Ovary (tissue), 9 donors: Measurements from ENCODE around the gene GATAD2A. TPM values are rescaled to one million over a fixed set of nuclear protein-coding genes. Genes with fewer than 3 reads are reported as not detected.

ENCODE experiments used
- DNase-seq, 5 donors: peaks; one replicate each; pipeline ENCODE4 v3.0.0-alpha.2; 2019 to 2020
- H3K27ac ChIP-seq, 2 donors: fragments of 200-600 bp; one replicate each; pipeline versions ENCODE4 v1.5.1 to v1.8.0; 2019 to 2022
- H3K27me3 ChIP-seq: fragments of 200-600 bp; one replicate; pipeline ENCODE4 v1.8.0; 2022
- H3K36me3 ChIP-seq: fragments of 200-600 bp; sonication (generic); one replicate; pipeline ENCODE4 v1.5.1; 2019
- H3K4me1 ChIP-seq: one replicate; pipeline ENCODE4 v1.8.1; 2013; ENCODE audit warnings: mild to moderate bottlenecking, moderate library complexity; ENCODE audit not compliant: insufficient read depth
- H3K4me3 ChIP-seq: fragments of 200-600 bp; sonication (generic); one replicate; pipeline ENCODE4 v1.5.1; 2017
- H3K9me3 ChIP-seq, 2 donors: fragments of 200-600 bp in 1 of 2; sonication (generic) in 1 of 2; one replicate each; pipeline versions ENCODE4 v1.5.1 to v1.8.1; 2013 to 2019; ENCODE audit warnings: mild to moderate bottlenecking in 1 of 2, moderate library complexity in 1 of 2
- EP300 ChIP-seq: sonication (generic); formaldehyde crosslinking; IDR thresholded peaks from one replicate; pipeline ENCODE4 v1.6.1; 2017; ENCODE audit warnings: antibody characterized with exemption
- POLR2A ChIP-seq: fragments of 450-650 bp; IDR thresholded peaks from one replicate; pipeline ENCODE4 v1.6.1; 2017; ENCODE audit warnings: antibody characterized with exemption, mild to moderate bottlenecking, moderate library complexity
- WGBS, 3 donors: extraction: QIAGEN DNeasy Blood & Tissue Kit in 1 of 3; methylation state at CpG; one replicate each; pipeline versions ENCODE4 v1.1.5 to v1.1.7; 2013 to 2017; 5-methylcytosine and 5-hydroxymethylcytosine counted together
- intact Hi-C, 4 donors: fragments of 100-400 bp; cut with DNase I; formaldehyde crosslinking; loops; one replicate each; pipeline versions ENCODE4 v1.11.0 to v1.15.1; 2022 to 2023
- polyA plus RNA-seq, 2 donors: library from polyadenylated mRNA; stranded (reverse); fragments of 200-250 nt in 1 of 2; fragments of 350-450 nt in 1 of 2; fragmentation: Illumina TruSeq in 1 of 2; extraction: RNeasy Lipid Tissue Mini Kit (QIAGEN cat#74804) in 1 of 2; gene quantifications; one replicate each; pipeline ENCODE4 v1.2.3, GENCODE V29; 2013 to 2014
- total RNA-seq, 7 donors: library from RNA; depleted of rRNA in 2 of 7; stranded (reverse); fragments of >200 nt in 2 of 7; fragmentation: NEBNext Ultra II Directional in 3 of 7; extraction: Animal tissue kit (Norgen Biotek cat#: 25700) in 3 of 7; gene quantifications; one replicate each; pipeline versions ENCODE4 v1.1.0 to v1.2.4, GENCODE V29; 2016 to 2023
- TF ChIP-seq, protein P1 (sequence below), 3 donors: fragments of 450-650 bp in 2 of 3; fragments of 200-600 bp in 1 of 3; IDR thresholded peaks; one replicate each; pipeline versions ENCODE4 v1.5.1 to v1.8.0; 2016 to 2022; ENCODE audit warnings: antibody characterized with exemption in 3 of 3, mild to moderate bottlenecking in 1 of 3
- donor health status: DM: no; HTN: no; CAD: no; lungs with moderate emphysema.
- donor health status: DM: no; HTN: no; CAD: no.
- donor health status: Bipolar disorder and iron deficiency.
- donor health status: DM: yes; HTN: yes; CAD: no.
- donor health status: DM: no; HTN: no; CAD: no.
- donor health status: DM: yes; HTN: yes; CAD: no.

GATAD2A gene
- total and polyA plus RNA-seq, 9 donors: 10.7 to 83.0 (median 52.2) TPM

DNA sequence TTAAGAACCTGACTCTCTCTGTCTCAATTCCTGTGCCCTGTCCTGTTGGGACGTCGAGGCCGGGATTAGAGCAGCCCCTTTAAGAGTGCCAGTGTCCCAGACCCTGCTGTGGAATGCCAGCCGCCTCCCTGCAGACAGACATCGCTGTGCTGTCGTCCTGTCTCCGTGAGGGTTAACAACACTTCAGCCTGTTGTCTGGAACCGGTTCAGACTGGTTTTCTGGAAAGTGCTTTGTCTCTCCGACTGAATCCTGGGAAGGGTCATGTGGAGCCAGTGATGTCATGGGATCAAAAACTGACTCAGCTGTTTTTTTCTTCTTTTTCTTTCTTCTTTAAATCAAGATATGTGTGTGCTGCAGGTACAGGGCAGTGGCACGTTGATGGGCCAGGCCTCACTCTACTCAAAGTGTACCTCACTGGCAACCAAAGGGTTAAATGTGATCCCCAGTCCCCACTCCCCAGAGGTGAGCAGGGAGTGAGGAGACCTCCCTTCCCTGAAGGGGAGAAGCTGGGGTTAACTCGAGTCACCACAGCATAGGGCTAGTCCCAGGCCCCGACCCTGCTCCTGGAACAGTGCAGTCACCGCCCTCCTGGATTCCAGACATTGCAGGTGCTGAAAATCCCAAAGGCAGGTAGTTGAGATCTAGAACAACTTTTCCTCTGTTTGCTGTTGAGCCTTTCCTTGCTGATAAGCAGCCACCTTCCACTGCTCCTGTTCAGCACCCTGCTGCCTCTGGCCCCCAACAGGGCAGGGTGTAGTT lies 59.0 kb downstream of the GATAD2A start:
- Histone ChIP-seq H3K9me3 (no peaks in the 10 kb centered on the region), H3K27ac (peak overlapping the region in 1 of 2 donors; percentile 80), H3K27me3 (no peaks in the 10 kb centered on the region), H3K4me1 (peaks cover 39% of the 10 kb centered on the region), H3K36me3 (no peaks in the 10 kb centered on the region), H3K4me3 (no peak overlapping the region)
- 44 to 48% (median 47%) methylated on average over 13 of the region's 13 CpGs for WGBS, 3 donors
- TF ChIP-seq, protein P1, sequence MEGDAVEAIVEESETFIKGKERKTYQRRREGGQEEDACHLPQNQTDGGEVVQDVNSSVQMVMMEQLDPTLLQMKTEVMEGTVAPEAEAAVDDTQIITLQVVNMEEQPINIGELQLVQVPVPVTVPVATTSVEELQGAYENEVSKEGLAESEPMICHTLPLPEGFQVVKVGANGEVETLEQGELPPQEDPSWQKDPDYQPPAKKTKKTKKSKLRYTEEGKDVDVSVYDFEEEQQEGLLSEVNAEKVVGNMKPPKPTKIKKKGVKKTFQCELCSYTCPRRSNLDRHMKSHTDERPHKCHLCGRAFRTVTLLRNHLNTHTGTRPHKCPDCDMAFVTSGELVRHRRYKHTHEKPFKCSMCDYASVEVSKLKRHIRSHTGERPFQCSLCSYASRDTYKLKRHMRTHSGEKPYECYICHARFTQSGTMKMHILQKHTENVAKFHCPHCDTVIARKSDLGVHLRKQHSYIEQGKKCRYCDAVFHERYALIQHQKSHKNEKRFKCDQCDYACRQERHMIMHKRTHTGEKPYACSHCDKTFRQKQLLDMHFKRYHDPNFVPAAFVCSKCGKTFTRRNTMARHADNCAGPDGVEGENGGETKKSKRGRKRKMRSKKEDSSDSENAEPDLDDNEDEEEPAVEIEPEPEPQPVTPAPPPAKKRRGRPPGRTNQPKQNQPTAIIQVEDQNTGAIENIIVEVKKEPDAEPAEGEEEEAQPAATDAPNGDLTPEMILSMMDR (IDR thresholded peaks at IDR 0.05): no peak
- no peak for TF ChIP-seq POLR2A
- TF ChIP-seq EP300: no peak
- DNase-seq: peak in 4 of 5 donors; percentile 42 to 55 (median 44)
- intact Hi-C loops: no loop called here

DNA sequence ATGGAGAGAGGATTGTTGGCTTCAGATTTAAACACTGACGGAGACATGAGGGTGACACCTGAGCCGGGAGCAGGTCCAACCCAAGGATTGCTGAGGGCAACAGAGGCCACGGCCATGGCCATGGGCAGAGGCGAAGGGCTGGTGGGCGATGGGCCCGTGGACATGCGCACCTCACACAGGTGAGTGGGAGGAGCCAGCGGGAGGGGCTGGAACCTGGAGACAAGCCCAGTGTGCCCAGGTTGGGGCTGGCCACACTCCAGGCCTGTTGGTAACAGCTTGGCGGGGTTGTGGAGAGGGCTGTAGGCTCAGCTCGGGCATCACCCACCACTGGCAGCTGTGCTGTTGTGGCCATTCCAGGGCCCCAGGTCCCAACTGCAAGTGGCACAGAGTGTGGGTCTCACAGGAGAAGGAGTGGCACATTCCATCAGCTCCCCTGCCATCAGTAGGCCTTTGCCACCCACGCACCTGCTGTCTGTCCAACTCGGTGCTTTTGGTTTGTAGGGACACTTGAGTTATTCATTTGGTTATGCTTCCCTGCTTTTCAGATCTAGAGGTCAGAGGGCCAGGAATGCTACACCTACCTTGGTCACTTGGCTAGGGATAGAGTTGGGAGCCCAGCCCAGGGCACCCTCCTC lies 60.1 kb downstream of the GATAD2A start:
- TF ChIP-seq POLR2A: no peak
- TF ChIP-seq, protein P1 (IDR thresholded peaks at IDR 0.05): no peak
- TF ChIP-seq EP300: no peak

DNA sequence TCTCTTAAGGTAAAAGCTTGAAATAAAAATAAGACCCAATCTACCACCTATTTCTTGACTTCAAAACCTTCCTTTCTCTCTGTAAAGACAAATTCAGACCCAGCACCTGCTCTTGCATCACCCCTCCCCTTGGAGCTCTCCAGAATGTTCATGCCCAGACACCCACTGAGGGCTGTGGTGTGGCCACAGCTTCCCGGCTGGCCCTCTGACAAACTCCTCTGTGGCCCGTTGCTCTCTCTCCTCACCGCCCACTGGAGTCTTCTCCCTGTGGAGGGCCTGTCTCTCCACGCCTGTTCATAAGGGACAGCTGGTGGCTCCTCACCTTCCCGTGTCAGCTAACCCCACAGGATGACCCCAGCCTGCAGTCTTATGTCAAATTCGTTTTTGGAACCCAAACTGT lies 60.7 kb downstream of the GATAD2A start:
- intact Hi-C loops: no loop called here
- Histone ChIP-seq H3K4me3 (no peak overlapping the region), H3K36me3 (no peaks in the 10 kb centered on the region), H3K27ac (no peak overlapping the region), H3K9me3 (no peaks in the 10 kb centered on the region), H3K27me3 (no peaks in the 10 kb centered on the region), H3K4me1 (peaks cover 28% of the 10 kb centered on the region)
- WGBS, 3 donors: 93 to 94% (median 93%) methylated on average over 6 of the region's 6 CpGs
- no peak for TF ChIP-seq EP300
- TF ChIP-seq POLR2A: no peak
- TF ChIP-seq, protein P1 (IDR thresholded peaks at IDR 0.05): no peak
- no peak for DNase-seq

More for the DNA sequence above, 60.1 kb downstream of the GATAD2A start:
- peaks cover 33% of the 10 kb centered on the region for H3K4me1 ChIP-seq
- WGBS, 3 donors: 92 to 97% (median 93%) methylated on average over 11 to 12 of the region's 12 CpGs
- no peaks in the 10 kb centered on the region for H3K9me3 ChIP-seq
- intact Hi-C loops: no loop called here
- no peaks in the 10 kb centered on the region for H3K27me3 ChIP-seq
- no peak overlapping the region for H3K4me3 ChIP-seq
- no peak overlapping the region for H3K27ac ChIP-seq
- peak in 2 of 5 donors; percentile 42 to 47 for DNase-seq
- H3K36me3 ChIP-seq: no peaks in the 10 kb centered on the region

DNA sequence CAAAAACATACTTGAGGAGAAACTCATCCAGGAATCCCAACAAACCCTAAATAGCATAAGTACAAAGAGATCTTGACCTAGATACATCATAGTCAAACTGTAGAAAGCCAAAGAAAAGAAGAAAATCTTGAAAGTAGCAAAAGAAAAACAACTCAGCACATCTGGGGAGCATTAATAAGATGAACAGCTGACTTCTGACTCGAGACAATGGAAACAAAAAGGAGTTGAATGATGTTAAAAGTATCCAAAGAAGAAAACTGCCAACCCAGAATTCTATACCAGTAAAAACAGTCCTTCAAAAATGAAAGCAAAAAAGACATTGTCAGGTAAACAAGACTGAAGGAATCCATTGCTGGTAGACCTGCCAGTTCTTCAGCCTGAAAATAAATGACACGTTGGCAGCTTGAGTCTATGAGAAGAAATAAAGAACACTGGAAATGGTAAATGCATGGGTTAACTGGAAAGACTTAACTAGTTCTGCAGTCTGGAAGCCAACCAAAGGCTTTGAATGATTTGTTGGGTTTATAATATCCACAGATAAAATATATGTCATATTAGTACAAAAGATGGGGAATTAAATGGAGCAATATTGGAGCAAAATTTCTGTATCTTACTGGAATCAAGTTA lies 63.1 kb downstream of the GATAD2A start:
- Histone ChIP-seq H3K27ac (no peak overlapping the region), H3K36me3 (no peaks in the 10 kb centered on the region), H3K4me1 (peaks cover 11% of the 10 kb centered on the region), H3K9me3 (no peaks in the 10 kb centered on the region), H3K4me3 (no peak overlapping the region), H3K27me3 (no peaks in the 10 kb centered on the region)
- no peak for DNase-seq
- WGBS, 3 donors: 90 to 95% (median 93%) methylated on average over 2 of the region's 2 CpGs
- intact Hi-C loops: no loop called here
- TF ChIP-seq, protein P1 (IDR thresholded peaks at IDR 0.05): no peak
- TF ChIP-seq EP300: no peak
- TF ChIP-seq POLR2A: no peak
